GM12875 (cell line): ENCODE data around the gene CDH13.

ENCODE experiments used
- H3K4me3 ChIP-seq: one replicate; pipeline ENCODE4 v1.5.1; 2011; ENCODE audit warnings: low read depth, low read length, control low read depth
- TF ChIP-seq, protein P1 (sequence below): IDR thresholded peaks from 2 replicates; pipeline ENCODE4 v1.5.1; 2011; ENCODE audit warnings: low read depth, mild to moderate bottlenecking, control low read depth, inconsistent platforms, low read length, moderate library complexity, borderline replicate concordance; ENCODE audit not compliant: insufficient read depth

Gene CDH13

DNA sequence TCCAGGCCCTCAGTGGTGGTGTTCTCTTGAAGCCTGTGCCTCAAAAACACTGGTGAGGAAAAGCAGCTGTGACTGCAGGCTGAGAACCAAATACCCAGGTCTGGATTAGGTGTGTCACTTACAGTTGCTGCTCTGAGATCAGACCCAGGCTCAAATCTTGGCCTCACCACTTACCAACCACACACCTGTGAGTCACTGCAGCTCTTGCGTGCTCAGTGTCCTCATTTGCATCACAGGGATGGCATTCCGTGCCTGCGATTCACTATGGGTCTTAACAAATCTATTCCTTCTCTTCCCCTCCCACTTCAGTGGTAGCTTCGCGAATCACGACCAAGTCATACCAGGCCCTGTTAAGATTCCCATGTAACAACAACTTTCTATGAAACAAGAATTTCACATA is 947.6 kb downstream of the CDH13 start:
- H3K4me3 ChIP-seq = no peak overlapping the region
- TF ChIP-seq, protein P1, sequence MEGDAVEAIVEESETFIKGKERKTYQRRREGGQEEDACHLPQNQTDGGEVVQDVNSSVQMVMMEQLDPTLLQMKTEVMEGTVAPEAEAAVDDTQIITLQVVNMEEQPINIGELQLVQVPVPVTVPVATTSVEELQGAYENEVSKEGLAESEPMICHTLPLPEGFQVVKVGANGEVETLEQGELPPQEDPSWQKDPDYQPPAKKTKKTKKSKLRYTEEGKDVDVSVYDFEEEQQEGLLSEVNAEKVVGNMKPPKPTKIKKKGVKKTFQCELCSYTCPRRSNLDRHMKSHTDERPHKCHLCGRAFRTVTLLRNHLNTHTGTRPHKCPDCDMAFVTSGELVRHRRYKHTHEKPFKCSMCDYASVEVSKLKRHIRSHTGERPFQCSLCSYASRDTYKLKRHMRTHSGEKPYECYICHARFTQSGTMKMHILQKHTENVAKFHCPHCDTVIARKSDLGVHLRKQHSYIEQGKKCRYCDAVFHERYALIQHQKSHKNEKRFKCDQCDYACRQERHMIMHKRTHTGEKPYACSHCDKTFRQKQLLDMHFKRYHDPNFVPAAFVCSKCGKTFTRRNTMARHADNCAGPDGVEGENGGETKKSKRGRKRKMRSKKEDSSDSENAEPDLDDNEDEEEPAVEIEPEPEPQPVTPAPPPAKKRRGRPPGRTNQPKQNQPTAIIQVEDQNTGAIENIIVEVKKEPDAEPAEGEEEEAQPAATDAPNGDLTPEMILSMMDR = no peak

DNA sequence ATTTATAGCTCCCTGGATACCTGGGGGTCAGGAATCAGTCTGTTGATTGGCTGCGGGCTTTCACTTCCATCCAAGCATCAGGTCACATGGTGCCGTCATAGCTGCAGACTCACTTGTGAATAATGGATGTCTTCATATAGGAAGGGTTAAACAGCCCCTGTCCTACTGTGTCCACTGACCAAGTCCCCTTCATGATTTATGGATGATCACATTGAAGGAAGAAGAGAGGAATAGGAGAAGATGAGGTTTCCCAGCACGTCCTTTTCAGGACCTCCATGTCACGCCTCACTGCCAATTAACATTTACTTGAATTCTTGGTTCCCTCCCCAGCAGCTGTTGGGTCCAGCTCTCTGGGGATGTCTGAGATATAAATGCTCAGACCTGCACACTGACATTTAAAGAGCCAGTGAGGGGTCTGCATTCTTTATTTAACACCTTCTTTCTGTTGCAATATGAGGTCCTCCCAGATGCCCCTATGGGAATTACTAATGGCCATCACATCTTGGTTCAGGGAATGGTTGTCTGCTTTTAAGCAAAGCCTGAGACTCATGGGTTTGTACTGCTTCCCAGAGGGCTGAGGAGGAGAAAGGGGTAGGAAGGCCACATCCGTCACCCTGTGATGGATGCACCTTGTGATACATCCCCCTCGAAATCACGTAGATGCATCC is 950.4 kb downstream of the CDH13 start:
- H3K4me3 ChIP-seq = no peak overlapping the region
- TF ChIP-seq, protein P1 = no peak

DNA sequence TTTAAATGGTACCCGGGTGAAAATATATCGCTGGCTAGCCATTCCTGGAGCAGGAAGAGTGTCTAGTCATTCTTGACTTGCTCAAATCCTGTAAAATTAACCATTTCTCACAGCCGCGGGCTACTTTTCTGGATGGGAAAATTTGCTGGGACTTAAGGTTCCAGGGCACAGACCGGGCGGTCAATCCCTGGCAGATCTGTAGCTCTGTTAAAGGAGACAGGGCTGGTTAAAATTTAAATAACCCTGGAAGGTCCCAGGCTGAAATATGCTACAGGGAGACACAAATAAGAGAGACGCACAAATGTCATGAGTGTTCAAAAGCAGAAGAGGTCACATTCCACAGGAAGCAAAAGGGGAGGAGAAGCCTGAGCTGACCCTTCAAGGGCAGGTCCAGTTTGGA is 951.4 kb downstream of the CDH13 start:
- H3K4me3 ChIP-seq = no peak overlapping the region
- TF ChIP-seq, protein P1 = no peak

DNA sequence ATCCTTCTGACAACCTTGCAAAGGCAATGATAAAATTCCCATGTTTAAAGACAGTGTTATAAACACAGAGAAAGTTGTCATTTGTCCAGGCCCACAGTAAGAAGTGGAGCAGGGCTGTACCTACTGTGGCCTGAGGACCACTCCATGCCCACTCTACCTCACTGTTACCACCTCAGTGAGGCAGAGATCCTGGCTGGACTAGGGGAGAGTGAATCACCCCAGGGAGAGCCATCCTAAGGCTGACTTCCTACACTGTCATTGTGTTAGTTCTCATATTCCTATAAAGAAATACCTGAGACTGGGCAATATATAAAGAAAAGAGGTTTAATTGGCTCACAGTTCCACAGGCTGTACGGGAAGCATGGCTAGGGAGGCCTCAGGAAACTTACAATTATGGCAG is 952.3 kb downstream of the CDH13 start:
- H3K4me3 ChIP-seq = no peak overlapping the region
- TF ChIP-seq, protein P1 = no peak

DNA sequence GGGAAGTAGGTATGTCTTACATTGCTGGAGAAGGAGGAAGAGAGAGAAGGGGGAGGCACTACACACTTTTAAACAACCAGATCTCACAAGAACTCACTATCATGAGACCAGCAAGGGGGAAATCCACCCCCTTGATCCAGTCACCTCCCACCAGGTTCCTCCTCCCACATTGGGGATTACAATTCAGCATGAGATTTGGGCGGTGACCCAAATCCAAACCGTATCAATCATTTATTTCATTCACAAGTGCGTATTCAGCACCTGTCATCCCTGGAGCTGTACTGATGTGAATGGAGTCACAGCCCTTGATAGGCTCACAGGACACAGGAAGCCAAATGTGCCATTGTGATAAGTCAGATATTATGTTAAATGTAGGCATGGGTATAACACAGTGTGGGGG is 952.7 kb downstream of the CDH13 start:
- H3K4me3 ChIP-seq = no peak overlapping the region
- TF ChIP-seq, protein P1 = no peak

DNA sequence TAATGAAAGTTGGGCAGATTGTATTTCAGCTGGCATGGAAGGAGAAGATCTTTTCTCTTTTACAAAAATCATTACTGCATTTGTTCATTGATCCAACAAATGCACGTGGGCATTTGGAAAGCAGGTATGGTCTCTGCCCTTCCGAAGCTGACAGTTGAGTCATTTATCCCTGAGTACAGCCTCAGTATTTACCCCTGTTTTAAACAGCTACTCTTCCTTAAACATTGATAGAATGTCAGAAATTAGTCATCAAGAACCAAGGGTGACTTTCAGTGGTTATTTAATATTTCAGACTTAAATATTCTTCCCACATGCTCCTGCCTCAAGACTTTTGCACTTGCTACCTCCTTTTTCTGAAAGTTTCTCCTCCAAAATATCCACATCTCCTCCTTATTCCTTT is 954.3 kb downstream of the CDH13 start:
- no peak overlapping the region for H3K4me3 ChIP-seq
- TF ChIP-seq, protein P1 = no peak

DNA sequence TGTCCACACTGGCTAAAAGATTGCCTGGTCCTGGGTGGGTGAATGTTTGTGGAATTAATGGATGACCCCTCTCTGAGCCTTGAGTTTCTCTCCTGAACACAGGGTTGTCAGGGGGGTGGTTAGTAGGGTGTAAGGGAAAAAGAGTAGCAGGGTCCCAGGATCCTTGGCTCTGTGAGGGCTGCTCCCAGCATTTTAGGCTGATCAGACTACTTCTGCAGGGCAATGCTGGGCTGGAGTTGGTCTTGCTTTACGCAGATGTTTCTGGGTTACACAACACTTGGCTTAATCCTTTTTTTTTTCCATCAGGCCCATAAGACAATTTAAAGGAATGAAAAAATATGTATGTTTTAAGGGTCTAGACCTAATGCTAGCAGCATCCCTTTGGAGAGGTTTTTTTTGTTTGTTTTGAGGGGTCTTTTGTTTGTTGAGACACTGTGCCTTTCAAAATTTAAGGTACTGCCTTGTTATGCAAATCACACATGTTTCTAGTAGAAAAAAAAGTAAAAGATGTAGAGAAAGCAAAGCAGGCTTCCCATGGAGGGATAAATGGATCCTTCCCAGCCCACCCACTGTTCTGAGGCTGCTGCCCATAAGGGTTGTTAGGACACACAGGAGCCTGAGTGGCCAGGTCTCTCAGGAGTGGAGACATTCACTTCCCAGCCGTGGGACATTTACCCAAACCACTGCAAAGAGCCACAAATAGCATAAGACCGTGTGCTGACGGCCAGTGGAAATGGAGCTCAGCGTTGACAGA is 955.4 kb downstream of the CDH13 start:
- TF ChIP-seq, protein P1 = no peak

More for the DNA sequence above, 955.4 kb downstream of the CDH13 start:
- no peak overlapping the region for H3K4me3 ChIP-seq
